Measurements from ENCODE around the gene ACOX1. TPM values are rescaled to one million over a fixed set of nuclear protein-coding genes. Genes with fewer than 3 reads are reported as not detected.
A peak's percentile ranks its signal among the peaks of the same experiment; 100 is the strongest.
"Not testable (repeated sequence)": the region's sequence is repeated elsewhere in the genome, so short reads cannot be mapped to it uniquely, and the experiment has no call there.

The ACOX1 gene
- total RNA-seq, 1 donor from 2014 or later = 79.8 TPM

DNA sequence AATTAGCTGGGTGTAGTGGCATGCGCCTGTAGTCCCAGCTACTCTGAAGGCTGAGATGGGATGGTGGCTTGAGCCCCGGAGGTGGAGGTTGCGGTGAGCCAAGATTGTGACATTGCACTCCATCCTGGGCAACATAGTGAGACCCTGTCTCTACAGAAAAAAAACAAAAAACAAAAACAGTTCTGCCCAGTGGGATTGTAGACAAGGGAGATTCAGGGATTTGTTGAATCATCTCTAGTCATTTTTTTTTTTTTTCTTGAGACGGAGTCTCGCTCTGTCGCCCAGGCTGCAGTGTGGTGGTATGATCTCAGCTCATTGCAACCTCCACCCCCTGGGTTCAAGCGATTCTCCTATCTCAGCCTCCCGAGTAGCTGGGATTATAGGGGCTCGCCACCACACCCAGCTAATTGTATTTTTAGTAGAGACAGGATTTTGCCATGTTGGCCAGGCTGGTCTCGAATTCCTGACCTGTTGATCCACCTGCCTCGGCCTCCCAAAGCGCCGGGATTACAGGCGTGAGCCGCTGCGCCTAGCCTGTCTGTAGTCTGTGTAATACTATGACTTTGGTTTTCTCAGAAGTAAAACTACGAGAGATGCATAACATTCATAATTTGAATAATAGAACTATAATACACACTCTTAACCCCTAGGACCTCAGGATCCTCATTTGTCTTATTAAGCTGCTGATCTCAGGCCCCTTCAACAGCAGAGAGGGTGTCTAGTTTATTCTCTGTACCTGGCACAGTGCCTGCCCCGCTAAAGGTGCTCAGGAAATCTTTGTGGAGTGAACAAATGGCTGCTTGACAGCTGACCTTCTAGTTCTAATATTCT, 1.4 kb upstream of the ACOX1 start:
- DNase-seq = peak; percentile 41

DNA sequence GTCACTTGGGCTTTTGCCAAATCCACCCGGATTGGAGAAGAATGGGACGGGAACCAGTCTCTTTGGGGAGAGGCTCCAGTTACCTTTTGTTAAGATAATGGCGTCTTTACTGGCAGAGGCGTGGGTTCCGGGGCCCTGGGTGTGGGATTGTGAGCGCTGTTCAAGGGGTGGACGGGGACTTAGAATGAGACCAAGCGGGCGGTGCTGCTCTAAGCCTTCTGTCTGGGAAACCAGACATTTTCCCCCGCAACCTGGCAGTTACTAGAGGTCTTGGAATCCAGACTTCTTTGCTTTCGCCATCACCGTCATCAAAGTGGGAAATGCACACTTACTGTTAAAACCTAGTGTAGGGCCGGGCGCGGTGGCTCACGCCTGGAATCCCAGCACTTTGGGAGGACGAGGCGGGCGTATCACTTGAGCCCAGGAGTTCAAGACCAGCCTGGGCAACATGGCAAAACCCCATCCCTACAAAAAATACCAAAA, 780 bp upstream of the ACOX1 start:
- no peak for DNase-seq

DNA sequence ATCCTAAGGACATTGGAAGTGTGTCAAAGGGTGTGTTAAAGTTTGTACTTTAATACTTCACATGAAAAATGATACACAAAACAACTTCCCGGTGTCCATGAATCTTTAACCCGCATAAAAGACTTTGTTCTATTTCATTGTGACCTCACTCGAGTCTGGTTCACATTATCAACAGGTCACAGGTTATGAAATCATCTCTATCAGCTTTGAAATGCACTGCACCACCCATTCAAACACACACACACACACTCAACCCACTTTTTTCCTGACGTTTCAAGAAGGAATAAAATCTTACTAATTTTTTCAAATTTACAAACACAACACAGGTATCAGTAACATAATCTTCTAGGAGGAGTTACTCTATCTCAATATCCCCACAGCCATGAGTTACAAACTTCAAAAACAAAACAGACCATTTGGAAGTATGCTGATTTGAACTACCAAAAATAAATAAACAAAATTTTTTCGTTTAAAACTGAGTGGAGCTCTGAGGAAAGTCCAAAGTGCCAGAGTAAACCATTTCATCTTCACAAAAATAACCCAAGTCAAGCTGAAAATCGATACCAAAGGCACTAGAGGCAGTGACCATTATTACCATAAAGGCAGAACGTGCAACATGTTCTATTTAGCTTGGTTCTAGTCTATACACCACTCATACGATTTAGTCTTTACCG, 2.7 kb downstream of the ACOX1 start:
- DNase-seq = peak; percentile 32

DNA sequence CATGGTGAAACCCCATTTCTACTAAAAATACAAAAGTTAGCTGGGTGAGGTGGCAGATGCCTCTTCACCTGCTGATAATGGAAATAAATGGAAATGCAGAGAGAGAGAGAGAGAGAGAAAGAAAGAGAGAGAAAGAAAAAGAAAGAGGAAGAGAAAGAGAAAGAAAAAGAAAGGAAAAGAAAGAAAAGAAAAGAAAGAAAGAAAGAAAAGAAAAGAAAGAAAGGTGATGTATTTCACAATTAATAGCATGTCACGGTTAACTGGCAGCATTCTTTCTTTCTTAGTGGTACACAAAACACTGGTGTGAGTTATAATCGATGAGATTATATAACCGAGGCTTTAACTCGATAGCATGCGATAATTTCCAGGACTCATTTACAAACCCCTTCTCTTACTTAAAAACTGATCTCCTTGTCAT, 3.2 kb downstream of the ACOX1 start:
- no peak for DNase-seq

DNA sequence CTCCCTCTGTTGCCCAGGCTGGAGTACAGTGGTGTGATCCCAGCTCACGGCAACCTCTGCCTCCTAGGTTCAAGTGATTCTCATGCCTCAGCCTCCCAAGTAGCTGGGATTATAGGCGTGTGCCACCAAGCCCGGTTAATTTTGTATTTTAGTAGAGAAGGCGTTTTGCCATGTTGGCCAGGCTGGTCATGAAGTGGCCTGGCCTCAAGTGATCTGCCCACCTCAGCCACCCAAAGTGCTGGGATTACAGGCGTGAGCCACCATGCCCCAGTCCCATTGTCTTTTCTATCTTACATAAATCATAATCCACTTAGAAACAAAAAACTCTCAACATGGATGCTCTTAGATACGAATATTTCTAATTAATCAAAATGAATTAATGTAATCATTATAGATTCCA, 3.8 kb downstream of the ACOX1 start:
- not testable (repeated sequence) for DNase-seq

DNA sequence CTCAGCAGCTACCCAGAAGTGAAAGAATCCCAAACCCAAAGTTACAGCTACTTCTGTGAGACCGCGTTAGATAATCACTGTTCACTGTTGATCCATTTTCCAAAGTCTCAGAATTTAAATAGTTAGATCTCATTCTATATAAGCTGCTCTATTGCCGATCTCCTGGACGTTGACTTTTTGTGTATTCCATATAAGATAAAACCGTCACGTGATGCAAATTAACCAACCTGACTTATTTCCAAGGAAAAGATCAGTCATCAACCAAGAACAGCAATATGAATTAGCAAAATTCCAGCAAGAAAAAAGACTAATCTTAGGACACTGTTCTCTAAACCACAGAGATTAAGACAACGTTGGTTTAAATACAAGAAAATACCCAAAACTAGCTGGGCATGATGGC, 8.3 kb downstream of the ACOX1 start:
- DNase-seq = no peak

DNA sequence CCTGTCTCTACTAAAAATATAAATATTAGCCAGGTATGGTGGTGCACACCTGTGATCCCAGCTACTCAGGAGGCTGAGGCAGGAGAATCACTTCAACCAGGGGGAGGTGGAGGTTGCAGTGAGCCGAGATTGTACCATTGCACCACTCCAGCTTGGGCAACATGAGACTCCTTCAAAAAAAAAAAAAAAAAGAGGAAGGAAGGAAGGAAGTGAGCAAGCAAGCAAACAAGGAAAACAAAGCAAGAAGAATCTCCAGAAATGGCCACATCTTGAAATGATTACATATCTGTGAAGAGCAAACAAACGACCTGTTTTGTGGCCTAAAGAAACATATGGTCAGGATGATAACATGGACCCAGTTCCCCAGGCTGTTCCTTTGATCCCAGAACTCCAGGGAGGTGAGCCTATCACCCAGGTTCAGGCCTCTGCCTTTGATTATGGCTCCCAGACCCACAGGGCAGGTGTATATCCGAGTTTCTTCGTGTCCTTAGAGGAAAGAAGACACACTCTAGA, 8.9 kb downstream of the ACOX1 start:
- peak; percentile 66 for DNase-seq

DNA sequence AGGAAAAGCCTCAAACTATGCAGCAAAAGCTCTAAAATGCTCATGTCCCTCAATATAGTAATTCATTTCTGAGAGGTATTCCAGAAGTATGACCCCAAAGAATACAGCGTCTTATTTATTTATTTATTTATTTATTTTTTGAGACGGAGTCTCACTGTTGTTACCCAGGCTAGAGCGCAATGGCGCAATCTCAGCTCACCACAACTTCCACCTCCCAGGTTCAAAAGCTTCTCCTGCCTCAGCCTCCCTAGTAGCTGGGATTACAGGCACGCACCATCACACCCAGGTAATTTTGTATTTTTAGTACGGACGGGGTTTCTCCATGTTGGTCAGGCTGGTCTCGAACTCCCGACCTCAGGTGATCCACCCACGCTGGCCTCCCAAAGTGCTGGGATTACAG, 9.9 kb downstream of the ACOX1 start:
- not testable (repeated sequence) for DNase-seq

DNA sequence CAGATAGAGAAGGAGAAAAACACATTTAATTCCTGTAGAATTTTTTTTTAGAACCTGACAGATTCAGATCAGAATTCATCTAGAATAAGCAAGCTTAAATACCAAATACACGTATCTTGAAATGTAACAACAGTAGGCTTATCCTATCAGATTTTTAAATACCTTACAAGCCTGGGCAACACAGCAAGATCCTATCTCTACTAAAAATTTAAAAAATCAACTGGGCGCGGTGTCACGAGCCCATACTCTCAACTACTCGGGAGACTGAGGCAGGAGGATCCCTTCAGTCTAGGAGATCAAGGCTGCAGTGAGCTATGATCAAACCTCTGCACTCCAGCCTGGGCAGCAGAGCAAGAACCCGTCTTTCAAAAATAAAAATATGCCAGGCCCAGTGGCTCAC, 13.5 kb downstream of the ACOX1 start:
- DNase-seq = no peak

DNA sequence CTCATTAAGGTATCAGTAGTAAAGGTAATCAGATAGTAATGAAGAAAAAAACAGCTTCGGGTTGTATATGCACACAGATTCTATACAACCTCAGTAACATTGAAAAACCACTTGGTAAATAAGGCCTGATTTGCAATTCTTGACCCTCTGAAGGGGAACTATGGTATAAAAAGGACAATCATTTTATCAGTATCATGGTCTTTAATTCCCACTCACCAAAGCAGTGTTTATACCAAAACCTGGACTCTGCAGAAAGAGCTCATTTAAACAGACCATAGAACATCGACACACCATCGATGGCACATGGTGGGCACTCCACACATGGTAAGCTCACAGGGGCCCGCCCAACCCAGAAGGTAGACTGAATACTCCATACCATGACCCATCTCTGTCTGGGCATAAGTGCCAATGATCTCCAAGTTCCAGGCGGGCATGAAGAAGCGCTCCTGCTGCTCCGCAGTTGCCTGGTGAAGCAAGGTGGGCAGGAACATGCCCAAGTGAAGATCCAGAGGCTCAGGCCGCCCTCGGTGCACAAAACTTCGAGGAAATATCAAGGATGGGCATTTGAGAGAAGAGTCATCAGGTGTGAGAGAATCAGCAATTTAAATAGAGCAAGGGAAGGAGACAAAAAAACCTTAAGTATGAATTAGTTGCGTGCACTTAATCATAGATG, 19.0 kb downstream of the ACOX1 start:
- DNase-seq = no peak

DNA sequence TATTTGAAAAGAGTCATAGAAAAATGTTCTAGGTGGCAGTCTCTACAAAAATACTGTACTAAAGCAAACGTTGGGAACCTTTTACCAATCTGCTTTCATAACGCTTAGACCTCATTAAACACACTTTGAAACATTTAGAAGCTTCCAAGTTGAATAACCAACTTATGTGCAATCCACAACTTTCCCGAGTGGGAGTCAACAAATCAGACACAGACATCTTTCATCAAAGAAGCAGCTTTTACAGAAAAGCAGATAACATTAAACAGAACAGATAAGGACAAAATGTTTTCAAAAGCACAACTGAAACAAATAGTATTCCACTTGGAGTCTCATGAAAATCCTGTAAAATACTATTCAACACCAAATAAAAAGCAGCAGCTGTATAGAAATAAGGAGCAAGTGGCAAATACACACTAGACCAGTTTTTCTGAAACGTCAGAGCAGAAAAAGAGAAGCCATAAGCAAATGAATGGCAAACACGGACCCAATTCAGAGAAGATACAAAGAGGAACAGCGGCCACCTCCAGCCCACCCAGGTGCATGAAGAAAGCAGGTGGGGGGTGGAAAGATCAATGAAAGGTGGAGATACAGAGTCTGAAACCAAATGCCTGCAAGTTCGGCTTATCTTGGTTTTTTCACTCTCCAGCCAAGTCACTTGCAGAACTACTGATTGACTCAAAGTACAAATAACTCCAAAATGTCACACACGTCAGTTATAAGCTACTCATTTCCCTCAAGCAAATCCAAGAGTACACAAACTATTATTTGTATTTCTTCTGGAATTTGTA, 19.7 kb downstream of the ACOX1 start:
- no peak for DNase-seq

DNA sequence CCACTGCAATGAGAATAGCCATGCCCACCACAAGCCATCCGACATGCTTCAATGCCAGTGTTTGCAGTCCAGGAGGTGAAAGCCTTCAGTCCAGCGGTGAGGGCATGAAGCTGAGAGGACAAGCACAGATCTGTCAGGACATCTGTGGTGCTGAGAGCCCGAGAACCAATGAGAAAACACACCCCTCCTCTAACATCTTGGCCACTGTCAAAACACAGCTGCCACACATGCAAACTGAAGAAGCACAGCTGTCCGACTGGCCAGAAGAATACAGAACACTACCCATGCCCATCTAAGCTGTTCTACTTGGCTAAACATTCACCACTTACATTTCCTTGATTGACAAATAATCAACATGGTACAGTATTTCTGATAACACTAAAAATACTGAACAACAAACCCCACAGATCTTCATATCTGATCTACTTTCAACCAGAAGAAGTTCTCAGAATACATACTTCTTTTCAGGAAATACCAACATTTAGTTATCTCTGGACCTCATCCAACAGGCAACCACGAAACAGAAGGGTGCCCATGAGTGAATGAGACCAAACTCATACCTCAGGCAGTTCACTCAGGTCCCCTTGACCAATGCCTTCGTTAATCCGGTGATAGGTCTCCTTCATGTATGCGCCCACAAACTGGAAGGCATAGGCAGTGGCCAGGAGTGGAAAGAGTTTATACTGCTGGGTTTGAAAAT, 28.0 kb downstream of the ACOX1 start:
- no peak for DNase-seq

DNA sequence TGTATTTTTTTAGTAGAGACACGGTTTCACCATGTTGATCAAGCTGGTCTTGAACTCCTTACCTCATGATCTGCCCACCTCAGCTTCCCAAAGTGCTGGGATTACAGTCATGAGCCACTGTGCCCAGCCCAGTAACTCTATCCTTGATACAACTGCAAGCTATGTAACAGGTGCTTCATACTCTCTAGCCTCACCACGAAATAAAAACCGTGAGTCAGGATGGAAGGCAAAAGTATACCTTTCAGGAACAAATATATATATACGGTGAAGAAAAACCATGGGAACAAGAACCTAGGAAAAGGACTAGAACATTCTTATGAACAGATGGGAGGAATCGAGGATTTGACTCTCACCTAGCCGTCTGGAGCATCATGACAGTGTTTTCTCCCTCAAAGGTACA, 28.5 kb downstream of the ACOX1 start:
- DNase-seq = no peak

DNA sequence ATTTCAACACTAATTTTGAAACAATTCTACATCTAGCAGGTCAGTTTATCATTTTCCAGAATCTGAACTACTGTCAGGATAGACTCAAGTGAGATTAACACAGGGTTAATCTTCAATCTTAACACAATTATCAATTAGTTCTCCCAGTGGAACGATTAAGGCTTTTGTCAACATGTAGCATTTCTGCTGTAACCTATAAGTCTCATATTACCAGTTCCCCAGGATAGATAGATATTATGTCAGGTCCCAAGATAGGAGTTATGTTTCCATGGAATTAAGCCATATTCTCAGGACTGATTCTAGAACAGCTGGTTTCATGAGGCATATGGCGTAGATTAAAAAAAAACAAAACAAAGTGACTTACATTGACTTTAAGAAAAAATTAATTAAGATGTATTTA, 33.8 kb downstream of the ACOX1 start:
- no peak for DNase-seq

DNA sequence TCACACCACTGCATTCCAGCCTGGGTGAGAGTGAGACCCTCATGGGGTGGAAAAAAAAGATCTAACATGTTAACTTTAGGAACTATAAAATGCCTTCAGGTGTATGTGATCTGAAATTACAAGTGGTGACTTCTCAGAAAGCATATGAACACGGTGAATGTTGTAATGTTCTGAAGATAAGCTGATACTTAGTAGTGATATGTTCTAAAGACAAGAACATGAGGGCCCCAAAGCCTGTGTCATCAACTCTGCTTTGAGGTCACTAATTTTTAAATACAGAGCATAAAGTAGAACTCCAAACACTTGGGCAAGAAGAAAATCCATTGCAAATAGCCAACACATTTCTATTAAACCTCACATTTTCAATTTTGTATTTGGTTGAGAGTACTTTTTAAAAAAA, 35.5 kb downstream of the ACOX1 start:
- DNase-seq = no peak

DNA sequence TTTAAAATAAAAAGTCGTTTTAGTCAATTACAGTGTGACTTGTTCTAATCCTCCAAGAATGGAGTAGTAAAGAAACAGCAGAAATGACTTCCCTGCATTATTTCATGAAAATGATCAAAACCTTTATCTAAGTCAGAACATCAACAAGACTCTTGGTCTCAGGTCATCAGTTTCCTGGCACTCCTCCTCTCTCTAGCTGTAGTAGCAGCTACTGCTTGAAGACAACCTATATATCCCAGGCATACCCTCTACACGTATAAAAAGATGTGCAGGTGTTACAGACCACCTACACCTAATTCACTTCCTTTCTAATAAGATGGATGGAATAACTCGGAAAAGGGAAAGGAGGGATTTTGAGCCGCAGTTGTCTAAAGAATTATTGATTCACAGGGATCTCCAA, 36.5 kb downstream of the ACOX1 start:
- no peak for DNase-seq

DNA sequence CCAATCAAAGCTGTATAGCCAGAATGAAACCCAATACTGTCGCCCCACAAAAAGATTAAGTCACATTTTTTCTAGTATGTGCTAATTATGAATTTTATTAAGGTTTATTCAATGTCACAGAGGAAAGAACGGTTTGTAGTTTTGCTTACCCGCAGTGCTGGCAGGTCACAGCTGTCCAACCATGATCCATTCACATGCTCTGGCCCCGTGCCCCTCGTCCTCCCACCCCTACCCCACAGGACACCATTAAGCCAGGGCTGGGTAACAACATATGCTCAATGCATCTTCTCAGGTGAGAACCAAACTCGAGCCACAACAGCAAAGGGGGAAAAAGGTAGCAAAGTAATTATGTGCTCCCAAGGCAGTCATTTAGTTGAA, 37.5 kb downstream of the ACOX1 start:
- DNase-seq = no peak

DNA sequence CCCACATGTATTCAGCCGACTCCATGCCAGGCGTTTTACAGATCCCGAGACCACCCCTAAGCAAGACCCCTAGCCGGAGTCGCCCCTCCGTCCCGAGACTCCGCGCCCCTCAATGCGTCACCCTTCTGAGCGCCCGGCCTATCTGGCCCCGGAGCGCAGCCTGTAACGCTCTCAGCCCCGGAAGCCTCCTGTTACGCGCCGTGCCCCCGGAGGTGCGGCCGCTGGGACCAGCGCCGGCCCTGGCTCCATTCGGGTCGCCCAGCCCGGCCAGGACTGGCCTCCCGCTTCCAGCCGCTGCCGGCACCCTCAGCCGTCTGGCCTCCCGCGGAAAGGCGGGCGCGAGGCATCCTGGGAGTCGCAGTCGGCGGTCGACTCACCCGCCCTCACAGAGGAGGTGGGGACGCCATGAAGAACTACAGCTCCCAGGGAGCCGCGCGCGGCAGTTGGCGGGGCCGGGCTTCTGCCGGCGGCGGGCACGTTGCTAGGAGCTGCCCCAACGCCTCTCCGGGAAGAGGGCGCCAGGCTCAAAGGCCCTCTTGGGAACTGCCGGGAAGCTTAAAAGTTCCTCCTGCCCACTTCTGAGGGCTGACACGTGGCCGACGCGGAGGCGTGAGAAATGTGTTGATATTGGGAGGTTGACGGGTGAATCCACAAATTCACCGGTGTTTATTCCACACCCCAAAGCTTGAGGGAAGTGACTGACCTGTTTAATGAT, 38.1 kb downstream of the ACOX1 start, which contains the start of gene FBF1:
Gene FBF1 (minus strand): TSS at position 316 of the 715 bp plus-strand sequence. CDS start 2,893 bp downstream, outside the sequence.
- DNase-seq = peak; percentile 96

DNA sequence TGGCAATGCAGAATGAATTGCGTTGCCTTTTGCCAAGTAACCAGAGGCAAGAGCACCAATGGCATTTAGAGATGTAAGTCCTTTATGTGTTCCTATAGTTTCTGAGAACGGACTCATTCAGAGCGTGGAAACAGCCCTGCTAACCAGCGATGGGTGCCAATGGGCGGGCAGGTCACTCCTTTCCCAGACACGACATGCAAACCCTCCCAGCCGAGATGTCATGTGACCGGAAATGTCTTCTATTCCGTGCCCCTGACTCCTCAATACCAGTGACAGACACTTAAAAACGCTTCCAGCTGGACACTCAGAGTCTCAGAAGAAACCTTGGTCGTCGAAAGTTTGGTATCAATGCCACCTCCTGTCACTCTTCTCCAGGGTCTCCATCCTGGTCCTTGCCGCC, 41.3 kb downstream of the ACOX1 start:
- DNase-seq = no peak

DNA sequence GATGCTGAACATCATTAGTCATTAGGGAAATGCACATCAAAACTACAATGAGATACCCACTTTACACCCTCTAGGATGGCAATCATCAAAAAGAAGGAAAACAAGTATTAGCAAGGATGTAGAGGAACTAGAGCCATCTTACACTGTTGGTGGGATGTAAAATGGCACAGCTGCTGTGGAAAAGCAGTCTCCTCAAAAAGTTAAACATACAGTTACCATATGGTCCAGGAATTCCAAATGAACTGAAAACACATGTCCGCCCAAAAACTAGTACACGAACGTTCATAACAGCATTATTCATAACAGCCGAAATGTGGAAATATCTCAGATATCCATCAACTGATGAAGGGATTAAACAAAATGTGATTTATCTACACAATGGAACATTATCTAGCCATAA, 45.2 kb downstream of the ACOX1 start:
- no peak for DNase-seq

DNA sequence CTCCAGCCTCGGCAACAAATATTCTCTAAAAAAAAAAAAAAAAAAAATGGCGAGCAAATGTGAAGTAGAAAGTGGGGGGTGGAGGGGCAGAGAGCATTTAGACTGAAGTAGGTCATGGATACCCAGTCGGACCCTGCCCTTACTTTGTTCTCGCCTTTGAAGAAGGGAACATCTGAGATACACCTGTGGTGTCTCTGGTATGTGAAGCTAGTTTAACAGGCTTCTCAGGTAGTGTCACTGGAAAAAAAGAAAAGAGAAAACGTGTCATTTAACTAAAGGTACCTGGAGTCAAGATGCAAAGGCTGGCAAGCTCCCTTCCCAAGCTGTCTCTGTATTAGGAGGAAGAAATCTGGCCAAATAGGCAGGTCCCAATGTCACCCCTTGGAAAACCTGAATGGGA, 46.1 kb downstream of the ACOX1 start:
- no peak for DNase-seq
